Caki2 (cell line): ENCODE measurements around the gene GAST. TPM values are rescaled to one million over a fixed set of nuclear protein-coding genes. Genes with fewer than 3 reads are reported as not detected.

Experiments
- DNase-seq: peaks from one replicate; pipeline ENCODE4 v3.0.0-alpha.2; 2015; ENCODE audit warnings: low read depth
- in situ Hi-C: cut with HindIII; loops from 2 replicates; pipeline ENCODE4 v1.10.0; 2016; ENCODE audit warnings: low sequenced_read_pairs, low pct_unique_long_range_greater_than_20kb, mixed read lengths
- total RNA-seq: library from RNA; depleted of rRNA; stranded (reverse); fragments of >200 nt; shearing (Covaris generic); gene quantifications from 2 replicates; pipeline ENCODE4 v1.2.3, GENCODE V29; 2014; ENCODE audit warnings: low replicate concordance; rRNA removed

GAST gene
- total RNA-seq, 1 experiment from 2014 or later: not detected

DNA sequence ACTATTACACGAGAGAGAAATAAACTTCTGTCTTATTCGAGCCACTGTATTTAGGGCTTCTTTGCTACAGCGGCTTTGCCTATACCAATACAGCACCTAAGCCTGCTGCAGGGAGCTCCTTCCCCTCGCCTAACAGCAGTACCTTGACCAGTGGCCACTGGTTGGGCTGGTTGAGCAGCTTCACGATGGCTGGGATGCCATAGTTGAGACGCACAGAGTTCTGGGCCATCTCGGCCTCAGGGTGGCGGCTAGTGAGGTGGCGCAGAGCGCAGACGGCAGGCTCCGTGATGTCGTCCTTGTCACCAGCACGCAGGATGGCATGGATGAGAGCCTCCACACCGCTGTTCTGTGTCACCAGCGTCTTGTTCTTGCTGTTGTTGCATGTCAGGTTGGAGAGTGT lies 50.7 kb downstream of the GAST start:
- no peak for DNase-seq
- in situ Hi-C loops: no loop called here

DNA sequence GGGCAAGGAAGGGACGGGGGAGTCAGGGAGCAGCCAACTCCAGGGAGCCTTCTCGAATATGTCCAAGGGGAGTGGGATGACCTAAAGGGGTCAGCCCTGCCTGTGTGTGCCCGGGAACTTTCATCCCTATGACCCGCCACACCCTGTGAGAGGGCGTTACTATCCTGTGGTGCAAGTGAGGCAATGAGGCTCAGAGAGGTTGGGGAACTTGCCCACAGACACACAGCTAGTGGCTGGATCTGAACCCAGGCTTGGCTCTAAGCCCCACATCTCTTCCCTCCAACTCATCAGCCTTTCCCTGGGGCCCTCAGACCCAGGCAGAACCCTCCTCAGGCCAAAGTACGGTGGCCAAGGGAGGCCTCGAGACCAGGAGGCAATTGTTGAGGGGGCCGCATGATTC lies 51.2 kb downstream of the GAST start:
- in situ Hi-C loops: no loop called here
- no peak for DNase-seq

Other genes with a start within 250 kb of the GAST start
- not detected in 2 replicates for gene KRT32, start 244.9 kb upstream of the GAST start, total RNA-seq
- gene KRT35, start 231.2 kb upstream of the GAST start, total RNA-seq: not detected in 2 replicates
- not detected in 2 replicates for gene KRT36, start 222.4 kb upstream of the GAST start, total RNA-seq
- gene KRT13, start 206.7 kb upstream of the GAST start, total RNA-seq: 0.78 TPM in 1 of 2 replicates, not detected in the other
- gene KRT15, start 193.4 kb upstream of the GAST start, total RNA-seq: 3.6 and 14.2 TPM in 2 replicates
- 682 and 694 TPM in 2 replicates for gene KRT19, start 184.0 kb upstream of the GAST start, total RNA-seq
- gene KRT9, start 140.3 kb upstream of the GAST start, total RNA-seq: not detected in 2 replicates
- gene KRT14, start 125.4 kb upstream of the GAST start, total RNA-seq: not detected in 2 replicates
- gene KRT16, start 99.6 kb upstream of the GAST start, total RNA-seq: 1.4 TPM in 1 of 2 replicates, not detected in the other
- gene KRT17, start 87.8 kb upstream of the GAST start, total RNA-seq: not detected in 2 replicates
- 25.4 and 50.9 TPM in 2 replicates for gene EIF1, start 23.4 kb upstream of the GAST start, total RNA-seq
- not detected in 2 replicates for gene HAP1, start 22.3 kb downstream of the GAST start, total RNA-seq
- gene JUP, start 74.4 kb downstream of the GAST start, total RNA-seq: 56.9 and 111 TPM in 2 replicates
- gene P3H4, start 99.6 kb downstream of the GAST start, total RNA-seq: 148 and 200 TPM in 2 replicates
- 315 and 351 TPM in 2 replicates for gene FKBP10, start 100.7 kb downstream of the GAST start, total RNA-seq
- 69.5 and 97.0 TPM in 2 replicates for gene NT5C3B, start 123.9 kb downstream of the GAST start, total RNA-seq
- not detected in 2 replicates for gene KLHL10, start 125.5 kb downstream of the GAST start, total RNA-seq
- gene KLHL11, start 153.1 kb downstream of the GAST start, total RNA-seq: 10.3 and 15.5 TPM in 2 replicates
- 146 and 150 TPM in 2 replicates for gene ACLY, start 206.6 kb downstream of the GAST start, total RNA-seq
- 0.78 and 2.6 TPM in 2 replicates for gene ODAD4, start 218.3 kb downstream of the GAST start, total RNA-seq